GM23338 (cell line): ENCODE data around the gene ZNF219. TPM values are rescaled to one million over a fixed set of nuclear protein-coding genes. Genes with fewer than 3 reads are reported as not detected.

Experiments used
- ATAC-seq: fragments of 200-7000 bp; cut with Tn5 transposase; 3 replicates; pipeline ENCODE4 v1.9.1; 2020
- DNase-seq: peaks from one replicate; pipeline ENCODE4 v3.0.0-alpha.2; 2015; ENCODE audit warnings: low spot score
- H2AFZ ChIP-seq: fragments of 200-600 bp; sonication (generic); 2 replicates; pipeline ENCODE4 v1.8.0; 2016; ENCODE audit warnings: antibody characterized with exemption, mild to moderate bottlenecking, moderate library complexity
- H3F3A ChIP-seq: fragments of 200-600 bp; sonication (generic); replicated peaks from 2 replicates; pipeline ENCODE4 v1.8.0; 2017; ENCODE audit warnings: antibody characterized with exemption, mixed run types, low read depth
- H3K27ac ChIP-seq: fragments of 200-600 bp; sonication (generic); 2 replicates; pipeline ENCODE4 v1.6.1; 2016; ENCODE audit warnings: low read depth
- H3K27me3 ChIP-seq: fragments of 200-600 bp; sonication (generic); 2 replicates; pipeline ENCODE4 v1.8.0; 2016; ENCODE audit warnings: mild to moderate bottlenecking, mixed run types, moderate library complexity; ENCODE audit not compliant: insufficient read depth
- H3K36me3 ChIP-seq: fragments of 200-600 bp; sonication (generic); 2 replicates; pipeline ENCODE4 v1.8.0; 2016; ENCODE audit warnings: mild to moderate bottlenecking; ENCODE audit not compliant: insufficient read depth
- H3K4me1 ChIP-seq: fragments of 200-600 bp; sonication (generic); 2 replicates; pipeline ENCODE4 v1.8.0; 2016; ENCODE audit warnings: mild to moderate bottlenecking, moderate library complexity; ENCODE audit not compliant: insufficient read depth
- H3K4me2 ChIP-seq: fragments of 200-600 bp; sonication (generic); 2 replicates; pipeline ENCODE4 v1.7.1; 2017; ENCODE audit warnings: mixed run types
- H3K4me3 ChIP-seq: fragments of 200-600 bp; sonication (generic); 2 replicates; pipeline ENCODE4 v1.6.1; 2016; ENCODE audit warnings: mixed run types
- H3K79me2 ChIP-seq: fragments of 200-600 bp; sonication (generic); replicated peaks from 2 replicates; pipeline ENCODE4 v1.8.0; 2017; ENCODE audit warnings: mild to moderate bottlenecking; ENCODE audit not compliant: insufficient read depth
- H3K9me2 ChIP-seq: fragments of 200-600 bp; sonication (generic); 2 replicates; pipeline ENCODE4 v1.8.0; 2017; ENCODE audit not compliant: insufficient read depth
- H4K20me1 ChIP-seq: fragments of 200-600 bp; sonication (generic); replicated peaks from 2 replicates; pipeline ENCODE4 v1.8.0; 2017; ENCODE audit warnings: mild to moderate bottlenecking; ENCODE audit not compliant: insufficient read depth
- H3K27ac Mint-ChIP-seq: 2 replicates; pipeline ENCODE4 v1.8.0; 2020; ENCODE audit warnings: inconsistent platforms, mild to moderate bottlenecking, moderate library complexity, mixed read lengths
- H3K27me3 Mint-ChIP-seq: 3 replicates; pipeline ENCODE4 v1.8.0; 2022; ENCODE audit warnings: low read depth, mild to moderate bottlenecking, moderate library complexity, mixed read lengths, inconsistent platforms; ENCODE audit not compliant: insufficient read depth, poor library complexity
- H3K36me3 Mint-ChIP-seq: 3 replicates; pipeline ENCODE4 v1.8.0; 2021; ENCODE audit warnings: low read depth, mild to moderate bottlenecking, inconsistent platforms, moderate library complexity, mixed read lengths
- H3K4me1 Mint-ChIP-seq: 3 replicates; pipeline ENCODE4 v1.8.0; 2020; ENCODE audit warnings: mild to moderate bottlenecking, inconsistent platforms, mixed read lengths
- H3K4me3 Mint-ChIP-seq: 3 replicates; pipeline ENCODE4 v1.8.0; 2021; ENCODE audit warnings: moderate library complexity, mild to moderate bottlenecking, inconsistent platforms, mixed read lengths
- H3K9me3 Mint-ChIP-seq: 3 replicates; pipeline ENCODE4 v1.8.0; 2020; ENCODE audit warnings: moderate library complexity, mild to moderate bottlenecking, inconsistent platforms, mixed read lengths
- CREB1 ChIP-seq: fragments of 250-450 bp; sonication (Bioruptor Pico); IDR thresholded peaks from 2 replicates; pipeline ENCODE4 v1.5.0; 2020; ENCODE audit warnings: low read depth, mild to moderate bottlenecking, moderate library complexity
- CTCF ChIP-seq, 2 experiments: fragments of 200-600 bp in 1 of 2; sonication (generic) in 1 of 2; conservative IDR thresholded peaks; 2 replicates each; pipeline versions ENCODE4 v1.5.1 to v1.6.1; 2016 to 2017; ENCODE audit warnings: antibody characterized with exemption in 2 of 2, low read depth in 2 of 2, mild to moderate bottlenecking in 2 of 2, moderate library complexity in 1 of 2
- ETS1 ChIP-seq: IDR thresholded peaks from 2 replicates; pipeline ENCODE4 v1.6.1; 2016; ENCODE audit warnings: antibody characterized with exemption
- EZH2 ChIP-seq: fragments of 200-600 bp; sonication (generic); IDR thresholded peaks from one replicate; pipeline ENCODE4 v1.8.0; 2017; ENCODE audit warnings: antibody characterized with exemption, mild to moderate bottlenecking, low read depth; ENCODE audit not compliant: unreplicated experiment
- EZH2phosphoT487 ChIP-seq: fragments of 200-600 bp; sonication (generic); IDR thresholded peaks from one replicate; pipeline ENCODE4 v1.8.1; 2018; ENCODE audit warnings: antibody characterized with exemption; ENCODE audit not compliant: unreplicated experiment
- JUNB ChIP-seq: IDR thresholded peaks from one replicate; pipeline ENCODE4 v1.6.1; 2016; ENCODE audit warnings: antibody characterized with exemption; ENCODE audit not compliant: unreplicated experiment
- NANOG ChIP-seq: IDR thresholded peaks from 2 replicates; pipeline ENCODE4 v1.6.1; 2016; ENCODE audit warnings: antibody characterized with exemption, borderline replicate concordance
- POLR2AphosphoS5 ChIP-seq: IDR thresholded peaks from 2 replicates; pipeline ENCODE4 v1.6.1; 2016; ENCODE audit warnings: antibody characterized with exemption, low read depth
- REST ChIP-seq: IDR thresholded peaks from one replicate; pipeline ENCODE4 v1.6.1; 2018; ENCODE audit warnings: antibody characterized with exemption; ENCODE audit not compliant: unreplicated experiment
- STAT1 ChIP-seq: IDR thresholded peaks from one replicate; pipeline ENCODE4 v1.6.1; 2016; ENCODE audit warnings: antibody characterized with exemption; ENCODE audit not compliant: unreplicated experiment
- ZNF114 ChIP-seq: fragments of 250-450 bp; sonication (Bioruptor Pico); IDR thresholded peaks from 2 replicates; pipeline ENCODE4 v1.5.0; 2020; ENCODE audit warnings: mild to moderate bottlenecking, moderate library complexity
- ZNF331 ChIP-seq: fragments of 250-450 bp; sonication (Bioruptor Pico); IDR thresholded peaks from 2 replicates; pipeline ENCODE4 v1.5.0; 2020; ENCODE audit warnings: low read depth, mild to moderate bottlenecking, moderate library complexity
- ZNF462 ChIP-seq: fragments of 250-450 bp; sonication (Bioruptor Pico); IDR thresholded peaks from 2 replicates; pipeline ENCODE4 v1.5.0; 2020; ENCODE audit warnings: mild to moderate bottlenecking, moderate library complexity
- polyA plus RNA-seq: library from polyadenylated mRNA; unstranded; fragments of >200 nt; fragmentation: Nextera tagmentation; extraction: Ambion mirVana; gene quantifications from 2 replicates; pipeline ENCODE4 v1.2.1, GENCODE V29; 2016
- total RNA-seq: library from RNA; depleted of rRNA; stranded (reverse); fragments of >200 nt; shearing (Covaris generic); gene quantifications from 2 replicates; pipeline ENCODE4 v1.2.3, GENCODE V29; 2014

Gene ZNF219
- total and polyA plus RNA-seq, 2 experiments from 2014 or later = 37.7 to 153 TPM

GRCh38 chr14:21133901-21134300 is 35.4 kb upstream of the ZNF219 start:
- Mint-ChIP-seq H3K4me3 (no peak overlapping the region; the same call in 2 of the 3 replicates), H3K4me1 (peaks cover 11% of the 10 kb centered on the region), H3K27ac (no peak overlapping the region), H3K27me3 (no peaks in the 10 kb centered on the region), H3K9me3 (peaks cover 4% of the 10 kb centered on the region), H3K36me3 (peaks cover 4% of the 10 kb centered on the region; the same call in 2 of the 3 replicates)
- Histone ChIP-seq H4K20me1 (no peaks in the 10 kb centered on the region), H3K27me3 (no peaks in the 10 kb centered on the region), H3K9me2 (no peaks in the 10 kb centered on the region), H3K27ac (no peak overlapping the region), H3K36me3 (0 out of 2 replicates have a peak, but pooled peaks cover 3% of the 10 kb centered on the region), H2AFZ (no peak overlapping the region), H3F3A (no peaks in the 10 kb centered on the region), H3K79me2 (no peaks in the 10 kb centered on the region), H3K4me3 (no peak overlapping the region), H3K4me1 (peaks cover 10% of the 10 kb centered on the region), H3K4me2 (no peak overlapping the region)
- DNase-seq (peak; percentile 70), ATAC-seq (peak; percentile 64)
- TF ChIP-seq ZNF331 = no peak
- TF ChIP-seq REST = no peak
- TF ChIP-seq NANOG = no peak
- no peak for TF ChIP-seq EZH2
- TF ChIP-seq JUNB = no peak
- TF ChIP-seq ZNF462 (CRISPR knock-in tag) = no peak
- TF ChIP-seq CREB1 (CRISPR knock-in tag) = no peak
- no peak for TF ChIP-seq CTCF (conservative IDR thresholded peaks at IDR 0.05; ENCODE audit: low read depth in 2 of 2)
- no peak for TF ChIP-seq POLR2AphosphoS5
- no peak for TF ChIP-seq ETS1
- TF ChIP-seq STAT1 = no peak
- TF ChIP-seq ZNF114 (CRISPR knock-in tag) = no peak
- TF ChIP-seq EZH2phosphoT487 = no peak
